GM21390 (cell line): ENCODE measurements around the gene VRK1.
"Not testable (repeated sequence)": the region's sequence is repeated elsewhere in the genome, so short reads cannot be mapped to it uniquely, and the experiment has no call there.

Experiments
- ATAC-seq: cut with Tn5 transposase; IDR thresholded peaks from one replicate; pipeline ENCODE4 v1.9.1; 2021; ENCODE audit not compliant: unreplicated experiment

The VRK1 gene, protein sequence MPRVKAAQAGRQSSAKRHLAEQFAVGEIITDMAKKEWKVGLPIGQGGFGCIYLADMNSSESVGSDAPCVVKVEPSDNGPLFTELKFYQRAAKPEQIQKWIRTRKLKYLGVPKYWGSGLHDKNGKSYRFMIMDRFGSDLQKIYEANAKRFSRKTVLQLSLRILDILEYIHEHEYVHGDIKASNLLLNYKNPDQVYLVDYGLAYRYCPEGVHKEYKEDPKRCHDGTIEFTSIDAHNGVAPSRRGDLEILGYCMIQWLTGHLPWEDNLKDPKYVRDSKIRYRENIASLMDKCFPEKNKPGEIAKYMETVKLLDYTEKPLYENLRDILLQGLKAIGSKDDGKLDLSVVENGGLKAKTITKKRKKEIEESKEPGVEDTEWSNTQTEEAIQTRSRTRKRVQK

DNA sequence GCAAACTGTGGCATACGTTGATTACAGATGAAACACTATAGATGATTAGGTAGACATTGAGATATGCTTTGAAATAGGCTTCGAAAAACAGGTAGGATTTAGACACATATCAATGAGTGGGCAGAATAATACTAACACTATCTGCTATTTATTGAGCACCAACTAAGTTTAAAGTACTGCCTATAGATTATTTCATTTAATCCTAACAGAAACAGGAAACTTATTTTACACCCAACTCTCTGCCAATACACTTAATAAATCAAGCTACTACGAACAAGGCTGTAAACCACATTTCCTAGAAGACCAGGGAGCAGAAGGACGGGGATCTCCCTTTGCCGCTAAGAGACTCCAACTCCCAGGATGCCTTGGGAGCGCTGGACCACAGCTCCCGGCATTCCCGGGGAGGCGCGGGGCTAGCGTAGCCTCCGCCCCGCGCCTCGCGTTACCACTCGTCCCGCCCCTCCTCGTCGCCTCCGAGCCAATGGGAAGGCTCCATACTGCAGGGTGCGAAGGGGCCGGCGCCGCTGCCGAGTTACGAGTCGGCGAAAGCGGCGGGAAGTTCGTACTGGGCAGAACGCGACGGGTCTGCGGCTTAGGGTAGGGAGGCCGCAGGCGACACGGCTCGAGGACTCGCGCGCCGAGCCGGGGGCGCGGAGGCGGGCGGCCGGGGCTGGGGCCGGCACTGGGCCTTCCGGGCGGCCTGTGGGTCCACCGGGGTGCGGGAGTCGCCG, at the start of gene VRK1:
TSS of gene VRK1 (plus strand) at position 532 of the 731 bp plus-strand sequence. CDS start 36,090 bp downstream, outside the sequence.
- ATAC-seq = peak; percentile 97

DNA sequence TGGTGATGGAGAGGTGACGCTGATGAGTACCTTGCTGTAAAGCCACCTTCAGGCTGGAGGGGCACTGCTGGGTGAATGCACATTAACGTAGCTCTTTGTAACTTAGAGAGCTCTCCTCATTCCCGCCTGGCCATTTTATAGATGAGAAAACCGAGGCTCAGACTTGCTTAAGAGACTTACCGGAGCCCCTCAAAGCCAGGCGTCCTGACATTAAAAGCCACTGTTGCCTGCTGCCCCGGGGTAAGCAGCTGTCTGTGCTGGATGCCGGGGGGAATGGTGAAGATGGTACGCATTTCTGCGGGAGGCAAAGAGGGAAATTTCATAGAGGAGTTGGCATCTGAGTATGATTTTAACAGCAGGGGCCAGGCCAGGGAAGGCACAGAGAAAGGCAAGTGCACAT, 49.6 kb upstream of the VRK1 start:
- ATAC-seq = no peak

DNA sequence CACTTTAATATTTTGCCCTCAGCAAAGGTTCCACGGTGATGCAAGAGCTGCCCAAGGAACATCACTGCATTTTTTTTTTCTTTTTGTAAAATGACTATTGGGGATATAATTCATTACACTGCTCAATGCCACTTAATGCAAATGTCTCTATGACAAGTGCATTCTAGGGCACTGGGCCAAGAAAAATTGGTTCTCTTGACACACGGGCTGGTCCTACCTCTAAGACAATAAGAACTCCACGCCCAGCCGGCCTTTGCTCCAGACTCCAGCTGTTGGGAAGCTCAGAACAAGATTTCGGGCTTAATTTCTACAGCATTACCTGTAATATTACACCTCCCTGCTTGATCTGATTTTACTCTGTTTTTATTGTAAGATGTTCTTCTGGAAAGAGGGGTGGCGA, 48.8 kb upstream of the VRK1 start:
- ATAC-seq = no peak

DNA sequence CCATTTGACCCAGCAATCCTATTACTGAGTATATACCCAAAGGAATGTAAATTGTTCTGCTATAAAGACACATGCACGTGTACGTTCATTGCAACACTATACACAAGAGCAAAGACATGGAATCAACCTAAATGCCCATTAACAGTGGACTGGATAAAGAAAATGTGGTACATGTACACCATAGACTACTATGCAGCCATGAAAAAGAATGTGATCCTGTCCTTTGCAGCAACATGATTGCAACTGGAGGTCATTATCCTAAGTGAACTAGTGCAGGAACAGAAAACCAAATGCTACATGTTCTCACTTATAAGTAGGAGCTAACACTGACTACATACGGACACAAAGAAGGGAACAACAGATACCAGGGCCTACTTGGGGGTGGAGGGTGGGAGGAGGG, 45.7 kb upstream of the VRK1 start:
- no peak for ATAC-seq

DNA sequence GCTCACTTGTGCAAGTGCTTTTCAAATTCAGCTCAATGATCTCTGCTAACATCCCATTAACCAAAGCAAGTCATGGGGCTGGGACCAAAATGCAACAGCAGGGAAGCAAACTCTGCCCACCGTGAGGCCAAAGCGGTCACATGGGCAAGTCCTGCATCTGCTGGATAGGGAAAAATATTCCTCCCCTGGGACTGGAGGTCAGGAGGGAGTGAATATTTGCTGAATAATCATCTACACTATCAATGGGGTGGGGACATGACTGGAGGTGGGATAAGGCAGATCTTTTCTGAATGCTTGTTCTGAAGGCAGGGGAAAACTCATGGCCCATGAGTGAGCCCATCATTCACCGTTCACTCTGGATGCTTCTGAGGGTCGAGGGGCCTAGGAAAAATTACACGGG, 45.1 kb upstream of the VRK1 start:
- ATAC-seq = no peak

DNA sequence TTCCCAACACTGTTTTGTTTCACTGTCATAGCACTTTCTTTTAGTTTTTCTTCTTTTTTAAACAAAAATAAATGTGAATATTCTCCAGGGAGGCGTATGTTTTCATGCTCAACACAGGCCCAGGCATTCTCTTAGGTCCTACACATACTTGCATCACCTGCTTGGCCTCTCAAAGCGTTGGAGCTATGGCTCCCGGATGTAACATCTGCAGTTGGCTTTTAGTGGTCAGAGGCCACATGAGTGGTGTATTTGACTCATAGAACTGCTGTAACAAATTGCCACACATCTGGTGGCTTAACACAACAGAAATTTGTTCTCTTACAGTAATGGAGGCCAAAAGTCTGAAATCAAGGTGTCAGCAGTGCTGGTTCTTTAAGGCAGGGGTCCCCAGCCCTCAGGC, 44.6 kb upstream of the VRK1 start:
- no peak for ATAC-seq

DNA sequence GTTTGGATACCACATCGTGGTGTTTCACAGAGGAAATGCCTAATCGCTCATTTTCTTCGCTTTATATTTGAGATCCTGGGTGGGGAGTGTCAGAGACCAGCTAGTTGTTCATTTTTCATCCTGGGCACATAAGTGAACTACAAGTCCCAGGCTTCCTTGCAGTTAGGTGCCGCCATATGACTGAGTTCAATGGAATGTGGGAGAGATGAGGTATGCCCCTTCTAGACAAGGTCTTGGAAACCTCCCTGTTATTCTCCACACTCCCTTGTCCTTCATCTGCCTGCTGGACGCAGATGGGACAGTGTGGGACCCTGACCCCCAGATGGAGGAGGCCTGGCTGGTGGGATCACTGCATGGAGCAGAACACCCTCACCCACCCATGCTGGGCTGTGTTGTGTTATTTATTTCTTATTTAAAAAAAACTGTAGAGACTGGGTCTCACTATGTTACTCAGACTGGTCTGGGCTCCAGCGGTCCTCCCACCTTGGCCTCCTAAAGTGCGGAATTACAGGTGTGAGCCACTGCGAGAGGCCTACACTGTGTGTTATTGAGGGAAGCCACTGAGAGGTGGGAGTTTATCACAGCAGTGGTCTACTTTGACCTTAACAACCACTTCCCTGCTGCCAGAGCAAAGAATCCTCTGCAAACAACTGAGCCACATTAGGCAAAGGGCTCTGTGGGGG, 42.9 kb upstream of the VRK1 start:
- no peak for ATAC-seq

DNA sequence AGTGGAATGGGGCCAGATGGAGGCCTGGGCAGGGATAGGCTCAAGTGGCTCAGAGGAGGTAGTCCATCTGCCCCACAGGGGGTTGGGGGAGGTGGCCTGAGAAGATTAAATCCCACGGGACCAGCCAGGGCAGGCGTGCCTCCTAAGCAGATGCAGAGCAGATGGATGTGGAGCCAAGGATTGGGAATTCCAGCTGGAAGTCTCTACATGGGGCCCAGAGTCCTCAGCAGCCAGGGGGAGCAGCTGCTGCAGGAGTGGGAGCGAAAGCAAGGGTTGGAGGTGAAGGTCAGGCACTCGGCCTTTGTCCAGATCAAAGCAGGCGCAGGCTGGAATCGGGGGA, 42.4 kb upstream of the VRK1 start:
- ATAC-seq = no peak

DNA sequence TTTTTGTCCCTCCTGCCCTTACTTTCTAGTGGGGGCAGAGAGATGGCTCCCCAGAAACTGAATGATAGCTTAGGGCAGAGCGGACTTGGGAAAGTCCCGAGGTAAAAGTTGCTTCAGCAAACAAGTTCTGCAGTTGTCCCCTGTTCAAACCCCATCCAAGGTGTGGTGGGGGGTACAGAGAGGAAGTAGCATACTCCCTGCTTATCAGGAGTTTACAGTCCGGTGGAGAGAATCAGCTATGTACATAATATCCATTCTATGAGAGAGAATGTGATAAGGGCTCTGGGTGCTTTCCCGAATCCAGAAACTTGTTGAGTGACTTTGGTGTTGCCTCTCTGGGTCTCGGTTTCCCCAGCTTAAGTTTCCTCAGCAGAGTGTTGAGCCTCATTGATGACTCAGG, 40.4 kb upstream of the VRK1 start:
- no peak for ATAC-seq

DNA sequence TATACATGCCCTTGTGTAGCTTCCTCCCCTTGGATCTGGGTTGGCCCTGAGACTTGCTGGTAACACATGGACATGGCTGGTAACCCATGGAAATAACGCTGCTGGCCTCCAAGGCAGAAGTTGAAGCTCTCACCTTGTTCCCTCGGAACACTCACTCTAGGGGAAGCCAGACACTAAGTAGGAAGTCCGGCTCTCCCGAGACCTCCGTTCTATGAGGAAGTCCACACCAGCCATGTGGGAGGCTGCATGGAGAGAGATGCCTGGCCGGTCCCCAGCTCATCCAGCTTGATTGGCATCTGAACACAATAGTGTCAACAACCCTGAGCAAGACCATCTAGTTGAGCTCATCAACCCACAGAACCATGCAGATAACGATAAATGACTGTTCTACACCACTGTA, 39.7 kb upstream of the VRK1 start:
- no peak for ATAC-seq

DNA sequence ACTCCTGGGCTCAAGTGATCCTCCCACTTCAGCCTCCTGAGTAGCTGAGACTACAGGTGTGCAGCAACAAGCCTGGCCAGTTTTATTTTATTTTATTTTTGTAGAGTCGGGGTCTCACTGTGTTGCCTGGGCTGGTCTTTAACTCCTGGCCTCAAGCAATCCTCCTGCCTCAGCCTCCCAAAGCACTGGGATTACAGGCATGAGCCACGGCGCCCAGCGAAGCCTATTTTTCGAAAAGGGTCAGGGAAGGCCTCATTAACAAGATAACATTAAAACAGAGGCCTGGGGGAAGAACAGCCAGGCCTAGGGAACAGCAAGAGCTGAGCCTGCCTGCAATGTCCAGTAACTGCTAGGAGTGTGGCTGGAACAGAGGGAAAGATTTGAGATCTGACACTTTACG, 36.1 kb upstream of the VRK1 start:
- ATAC-seq = no peak

DNA sequence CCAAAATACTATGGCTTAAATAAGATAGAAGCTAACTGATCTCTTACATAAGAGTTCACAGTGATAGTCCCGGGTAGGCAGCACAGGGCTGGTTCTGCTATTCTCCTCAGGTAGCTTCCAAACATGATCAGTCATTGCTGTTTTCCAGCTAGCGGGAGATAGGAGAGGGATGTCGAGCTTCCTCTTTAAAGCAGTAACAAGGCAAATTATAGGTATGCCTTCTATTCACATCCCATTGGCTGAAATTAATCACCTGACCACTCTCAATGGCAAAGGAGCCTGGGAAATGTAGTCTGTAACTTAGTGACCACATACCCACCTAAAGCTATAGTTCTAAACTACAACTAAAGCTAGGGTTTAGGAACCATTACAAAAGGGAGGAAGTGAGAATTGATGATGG, 34.5 kb upstream of the VRK1 start:
- peak; percentile 100 for ATAC-seq

DNA sequence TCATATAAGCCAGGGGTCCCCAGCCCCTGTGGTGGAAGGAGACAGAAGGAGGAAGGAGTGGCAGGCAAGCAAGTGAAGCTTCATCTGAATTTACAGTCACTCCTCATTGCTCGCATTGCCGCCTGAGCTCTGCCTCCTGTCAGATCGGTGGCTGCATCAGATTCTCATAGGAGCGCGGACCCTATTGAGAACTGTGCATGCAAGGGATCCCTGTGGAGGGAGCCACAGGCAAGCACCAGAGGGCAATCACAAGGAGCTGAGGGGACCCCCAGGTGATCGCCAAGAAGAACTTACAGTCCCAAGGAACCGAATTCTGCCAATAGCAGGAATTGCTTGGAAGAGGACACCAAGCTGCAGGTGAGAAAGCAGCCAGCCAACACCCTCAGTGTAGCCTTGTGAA, 33.2 kb upstream of the VRK1 start:
- ATAC-seq = no peak

DNA sequence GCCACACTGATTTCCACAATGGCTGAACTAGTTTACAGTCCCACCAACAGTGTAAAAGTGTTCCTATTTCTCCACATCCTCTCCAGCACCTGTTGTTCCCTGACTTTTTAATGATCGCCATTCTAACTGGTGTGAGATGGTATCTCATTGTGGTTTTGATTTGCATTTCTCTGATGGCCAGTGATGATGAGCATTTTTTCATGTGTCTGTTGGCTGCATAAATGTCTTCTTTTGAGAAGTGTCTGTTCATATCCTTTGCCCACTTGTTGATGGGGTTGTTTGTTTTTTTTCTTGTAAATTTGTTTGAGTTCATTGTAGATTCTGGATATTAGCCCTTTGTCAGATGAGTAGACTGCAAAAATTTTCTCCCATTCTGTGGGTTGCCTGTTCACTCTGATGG, 32.0 kb upstream of the VRK1 start:
- ATAC-seq = not testable (repeated sequence)

DNA sequence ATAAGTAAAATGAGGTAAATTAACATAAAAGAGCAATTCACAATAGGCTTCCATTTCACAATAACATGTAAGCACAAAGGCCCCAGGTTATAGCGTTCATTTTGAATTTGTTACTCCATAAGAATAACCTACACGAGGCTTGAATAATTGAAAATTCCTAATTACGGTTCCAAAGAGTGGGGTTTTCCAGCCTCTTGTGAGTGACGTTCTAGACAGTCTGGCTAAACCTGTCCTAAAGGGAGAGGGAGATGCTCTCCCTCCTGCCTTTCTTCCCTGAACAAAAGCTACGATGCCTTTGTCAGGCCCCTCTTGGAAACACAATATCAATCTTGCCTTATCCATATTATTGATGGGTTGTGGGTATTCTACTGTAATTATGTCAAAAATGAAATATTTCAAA, 24.3 kb upstream of the VRK1 start:
- ATAC-seq = no peak

DNA sequence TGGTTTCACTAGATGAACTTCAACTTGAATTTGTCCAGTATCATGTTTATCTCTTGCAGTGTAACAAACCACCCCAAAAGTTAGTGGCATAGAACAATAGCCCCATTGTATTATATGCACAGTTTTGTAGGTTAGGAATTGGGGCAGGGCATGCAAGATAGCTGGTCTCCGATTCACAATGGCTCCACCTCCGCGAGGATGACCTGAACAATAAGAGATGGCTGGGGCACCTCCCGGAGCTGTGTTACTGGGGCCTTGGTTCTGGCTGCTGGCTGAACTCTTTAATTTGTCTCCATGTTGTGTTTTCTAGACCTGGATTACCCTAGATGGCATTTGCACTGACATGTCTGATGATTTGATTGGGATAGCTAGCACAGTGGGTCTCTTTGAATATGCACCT, 20.4 kb upstream of the VRK1 start:
- ATAC-seq = no peak

DNA sequence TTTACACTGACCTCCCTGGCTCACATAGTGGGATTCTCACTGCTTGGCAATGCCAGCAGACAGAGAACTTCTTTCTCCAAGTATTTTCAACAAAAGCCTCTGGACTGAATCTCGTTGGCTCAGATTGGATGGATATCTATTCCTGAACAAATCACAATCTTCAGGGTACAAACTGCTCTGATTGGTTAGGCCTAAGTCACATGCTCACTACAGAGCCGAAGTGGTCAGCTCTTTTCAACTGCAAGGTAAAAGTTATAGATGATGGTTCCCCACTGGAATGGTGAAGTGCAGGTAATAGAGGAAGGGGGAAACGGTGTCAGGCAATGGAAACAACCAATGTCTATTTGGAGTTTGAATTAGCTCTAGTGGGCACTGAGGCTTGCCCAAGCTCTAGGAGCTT, 16.7 kb upstream of the VRK1 start:
- ATAC-seq = no peak

DNA sequence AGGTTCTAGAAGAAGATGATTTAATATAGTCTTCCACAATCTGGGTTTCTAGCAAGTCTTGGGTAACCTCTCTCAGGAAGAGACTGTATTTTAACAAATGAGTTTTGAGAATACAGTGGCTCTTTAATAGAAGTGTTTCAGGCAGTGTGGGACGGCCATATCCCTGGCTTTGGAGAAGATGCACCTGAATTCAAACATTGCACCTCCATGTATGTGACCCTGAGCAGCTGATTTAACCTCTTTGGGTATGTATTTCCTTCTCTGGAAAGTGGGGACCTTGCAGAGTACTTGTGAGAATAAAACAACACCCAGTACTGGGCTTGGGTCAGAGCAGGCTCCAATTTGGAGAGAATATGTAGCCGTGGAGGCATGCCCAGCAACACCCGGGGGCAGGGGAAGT, 15.8 kb upstream of the VRK1 start:
- no peak for ATAC-seq

DNA sequence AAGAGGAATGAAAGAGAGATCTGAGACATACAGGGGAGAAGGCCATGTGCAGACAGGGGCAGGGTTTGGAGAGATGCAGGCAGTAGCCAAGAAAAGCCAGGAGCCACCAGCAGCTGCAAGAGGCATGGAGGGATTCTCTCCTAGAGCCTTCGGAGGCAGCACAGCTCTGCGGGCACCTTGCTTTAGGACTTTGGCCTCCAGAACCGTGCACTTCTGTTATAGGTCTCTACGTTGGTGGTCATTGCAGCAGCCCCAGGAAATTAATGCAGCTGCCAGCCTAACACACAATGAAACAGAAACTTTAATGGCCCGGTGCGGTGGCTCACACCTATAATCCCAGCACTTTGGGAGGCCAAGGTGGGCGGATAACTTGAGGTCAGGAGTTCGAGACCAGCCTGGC, 14.7 kb upstream of the VRK1 start:
- no peak for ATAC-seq

DNA sequence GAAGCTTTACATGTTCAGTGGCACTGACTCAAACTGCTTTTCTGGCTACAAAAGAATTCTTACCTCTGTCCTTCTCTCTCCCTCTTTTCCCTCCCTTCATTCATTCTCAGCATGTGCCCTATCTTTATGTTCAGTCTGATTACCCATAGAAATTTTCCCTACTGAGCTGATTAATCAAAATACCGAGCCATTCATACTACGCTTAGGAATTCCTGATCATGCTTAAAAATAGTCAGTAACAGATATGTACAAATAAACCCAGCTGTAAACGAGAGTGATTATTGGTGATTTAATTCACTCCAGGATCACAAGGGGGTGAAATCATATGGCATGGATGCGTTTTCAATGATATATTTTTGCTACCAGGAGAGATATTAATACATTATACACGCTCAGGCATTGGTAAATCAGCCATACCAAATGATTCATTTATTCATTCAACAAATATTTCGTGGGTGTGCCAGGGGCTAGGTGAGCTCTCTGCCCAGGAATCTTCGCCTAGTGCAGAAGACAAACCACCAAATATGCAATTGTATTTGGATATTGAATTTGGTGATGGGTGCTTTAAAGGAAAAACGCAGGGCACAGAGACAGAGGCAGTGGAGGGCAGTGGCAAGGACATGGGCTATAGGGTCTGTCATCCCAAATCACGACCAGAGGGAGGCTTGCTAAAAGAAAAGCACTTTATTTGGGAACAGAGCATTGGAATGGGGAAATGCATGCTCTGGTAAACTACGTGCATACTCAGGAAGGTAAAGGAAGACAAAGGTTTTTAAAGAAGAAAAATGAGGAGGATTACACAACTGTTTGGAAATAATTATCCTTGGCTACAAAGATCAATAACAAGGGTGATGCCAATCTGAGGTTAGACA, 13.9 kb upstream of the VRK1 start:
- no peak for ATAC-seq

DNA sequence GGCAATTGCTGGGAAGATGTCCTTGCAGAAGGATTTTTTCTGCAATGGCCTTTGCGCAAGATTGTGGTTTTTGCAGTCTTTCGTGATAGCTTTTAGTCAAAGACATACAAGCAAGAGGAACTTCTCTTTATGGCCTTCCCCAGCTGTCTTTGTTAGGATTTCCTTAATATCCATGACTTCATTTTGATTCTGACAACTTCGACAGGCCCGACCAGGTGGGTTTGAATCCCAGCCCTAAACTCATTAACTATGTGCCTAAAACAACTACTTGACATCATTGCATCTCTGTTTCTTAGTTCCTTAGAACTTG, 13.3 kb upstream of the VRK1 start:
- ATAC-seq = no peak
